SK-N-MC (cell line): ENCODE measurements around the gene G6PC1.

Source experiments
- EZH2 ChIP-seq: fragments of 200-600 bp; sonication (generic); IDR thresholded peaks from one replicate; pipeline ENCODE4 v1.6.1; 2017; ENCODE audit warnings: antibody characterized with exemption
- FOXP2 ChIP-seq: optimal IDR thresholded peaks from 2 replicates; pipeline ENCODE3; 2011; ENCODE audit warnings: mild to moderate bottlenecking, moderate library complexity; ENCODE audit not compliant: insufficient read depth; ENCODE audit errors: extremely low read length, control extremely low read depth
- POLR2AphosphoS5 ChIP-seq: IDR thresholded peaks from 2 replicates; pipeline ENCODE4 v1.6.1; 2012; ENCODE audit warnings: mild to moderate bottlenecking, low read depth, low read length, borderline replicate concordance

- TF ChIP-seq EZH2 (no peak), POLR2AphosphoS5 (no peak), FOXP2 (no peak)
Measured at GRCh38 chr17:42866216-42866615, 34.4 kb upstream of the G6PC1 start.
